Measurements from ENCODE around the gene HSD17B11. TPM values are rescaled to one million over a fixed set of nuclear protein-coding genes. Genes with fewer than 3 reads are reported as not detected.

Gene HSD17B11
- total and polyA plus RNA-seq, 2 donors (not counting 1 experiment from before 2014, with no cell fraction given), result 26.5 to 62.2 TPM

GRCh38 chr4:87360338-87360935, 30.6 kb downstream of the HSD17B11 start:
- DNase-seq (no peak), ATAC-seq (ENCODE audit: low read depth) (no peak)
- Histone ChIP-seq H3K27ac (ENCODE audit: low read length in 2 of 2) (no peak overlapping the region), H3K4me2 (replicated peaks; ENCODE audit: low read depth, low read length, poor library complexity, severe bottlenecking) (no peak overlapping the region), H3K36me3 (replicated peaks in 1 of 2; ENCODE audit: control extremely low read depth in 1 of 2, control insufficient read depth in 1 of 2, extremely low read depth in 1 of 2, insufficient read depth in 2 of 2, low read length in 1 of 2) (peaks cover 4 to 63% of the 10 kb centered on the region in 2 experiments), H3K9ac (ENCODE audit: low read length) (no peak overlapping the region), H3K4me3 (ENCODE audit: control extremely low read depth in 1 of 5, extremely low read depth in 1 of 5, insufficient read depth in 1 of 5, low read depth in 2 of 5, low read length in 4 of 5) (no peak overlapping the region), H3K9me3 (ENCODE audit: control extremely low read depth in 1 of 3, control insufficient read depth in 2 of 3, insufficient read depth in 1 of 3, low read length in 2 of 3) (no peaks in the 10 kb centered on the region), H4K20me1 (ENCODE audit: control insufficient read depth, insufficient read depth, low read length, poor library complexity, severe bottlenecking) (no peaks in the 10 kb centered on the region), H3K4me1 (ENCODE audit: control insufficient read depth in 2 of 2, insufficient read depth in 2 of 2, low read length in 2 of 2) (no peaks in the 10 kb centered on the region), H2AFZ (ENCODE audit: insufficient read depth, low read depth, low read length, poor library complexity, severe bottlenecking) (no peak overlapping the region), H3K27me3 (replicated peaks in 1 of 4; ENCODE audit: control extremely low read depth in 1 of 4, control insufficient read depth in 3 of 4, insufficient read depth in 4 of 4, low read length in 3 of 4) (no peaks in the 10 kb centered on the region), H3K79me2 (ENCODE audit: control insufficient read depth, insufficient read depth, low read length) (no peaks in the 10 kb centered on the region)
- H3K4me1 Mint-ChIP-seq, result no peaks in the 10 kb centered on the region
- intact Hi-C loops (cut with micrococcal nuclease), result no loop called here
- CTCF ChIA-PET, result interaction anchor here (2.1 kb wide), 1 partner anchor 15 kb away, joined by 4 read pairs; no protein-coding TSS in a partner anchor
- TF ChIP-seq, protein P1, sequence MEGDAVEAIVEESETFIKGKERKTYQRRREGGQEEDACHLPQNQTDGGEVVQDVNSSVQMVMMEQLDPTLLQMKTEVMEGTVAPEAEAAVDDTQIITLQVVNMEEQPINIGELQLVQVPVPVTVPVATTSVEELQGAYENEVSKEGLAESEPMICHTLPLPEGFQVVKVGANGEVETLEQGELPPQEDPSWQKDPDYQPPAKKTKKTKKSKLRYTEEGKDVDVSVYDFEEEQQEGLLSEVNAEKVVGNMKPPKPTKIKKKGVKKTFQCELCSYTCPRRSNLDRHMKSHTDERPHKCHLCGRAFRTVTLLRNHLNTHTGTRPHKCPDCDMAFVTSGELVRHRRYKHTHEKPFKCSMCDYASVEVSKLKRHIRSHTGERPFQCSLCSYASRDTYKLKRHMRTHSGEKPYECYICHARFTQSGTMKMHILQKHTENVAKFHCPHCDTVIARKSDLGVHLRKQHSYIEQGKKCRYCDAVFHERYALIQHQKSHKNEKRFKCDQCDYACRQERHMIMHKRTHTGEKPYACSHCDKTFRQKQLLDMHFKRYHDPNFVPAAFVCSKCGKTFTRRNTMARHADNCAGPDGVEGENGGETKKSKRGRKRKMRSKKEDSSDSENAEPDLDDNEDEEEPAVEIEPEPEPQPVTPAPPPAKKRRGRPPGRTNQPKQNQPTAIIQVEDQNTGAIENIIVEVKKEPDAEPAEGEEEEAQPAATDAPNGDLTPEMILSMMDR (IDR thresholded peaks at IDR 0.05), result no peak
- TF ChIP-seq EZH2 (IDR thresholded peaks at IDR 0.05; ENCODE audit: borderline replicate concordance, insufficient read depth, low read depth, low read length, poor library complexity, severe bottlenecking), result no peak
- no peaks in the 10 kb centered on the region for H3K9me3 Mint-ChIP-seq (ENCODE audit: insufficient read depth)
- H3K4me3 Mint-ChIP-seq, result no peak overlapping the region
- 92% methylated on average over 4 of the region's 7 CpGs for WGBS (ENCODE audit: insufficient coverage)
- no peak overlapping the region for H3K27ac Mint-ChIP-seq
- H3K27me3 Mint-ChIP-seq, result no peaks in the 10 kb centered on the region
- POLR2A ChIA-PET, result no interaction called here

DNA sequence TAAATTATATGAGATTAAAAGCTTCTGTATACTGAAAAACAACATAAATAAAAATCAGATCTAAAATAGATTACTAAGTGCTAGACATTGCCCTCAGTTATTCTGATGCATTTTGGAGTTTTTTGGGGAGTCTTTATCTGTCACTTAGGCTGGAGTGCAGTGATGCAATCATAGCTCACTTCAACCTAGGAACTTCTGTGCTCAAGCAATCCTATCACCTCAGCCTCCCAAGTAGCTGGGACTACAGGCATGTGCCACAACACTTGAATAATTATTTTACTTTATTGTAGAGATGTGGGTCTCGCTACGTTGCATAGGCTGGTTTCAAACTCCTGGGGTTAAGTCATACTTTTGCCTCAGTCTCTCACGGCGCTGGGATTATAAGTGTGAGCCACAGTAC, 31.7 kb downstream of the HSD17B11 start:
- Mint-ChIP-seq H3K27ac (no peak overlapping the region), H3K4me1 (no peaks in the 10 kb centered on the region), H3K4me3 (no peak overlapping the region), H3K9me3 (ENCODE audit: insufficient read depth) (no peaks in the 10 kb centered on the region), H3K27me3 (no peaks in the 10 kb centered on the region)
- Histone ChIP-seq H4K20me1 (ENCODE audit: control insufficient read depth, insufficient read depth, low read length, poor library complexity, severe bottlenecking) (no peaks in the 10 kb centered on the region), H3K4me2 (replicated peaks; ENCODE audit: low read depth, low read length, poor library complexity, severe bottlenecking) (no peak overlapping the region), H2AFZ (ENCODE audit: insufficient read depth, low read depth, low read length, poor library complexity, severe bottlenecking) (no peak overlapping the region), H3K9me3 (ENCODE audit: control extremely low read depth in 1 of 3, control insufficient read depth in 2 of 3, insufficient read depth in 1 of 3, low read length in 2 of 3) (no peaks in the 10 kb centered on the region), H3K79me2 (ENCODE audit: control insufficient read depth, insufficient read depth, low read length) (no peaks in the 10 kb centered on the region), H3K4me3 (ENCODE audit: control extremely low read depth in 1 of 5, extremely low read depth in 1 of 5, insufficient read depth in 1 of 5, low read depth in 2 of 5, low read length in 4 of 5) (no peak overlapping the region), H3K9ac (ENCODE audit: low read length) (no peak overlapping the region), H3K4me1 (ENCODE audit: control insufficient read depth in 2 of 2, insufficient read depth in 2 of 2, low read length in 2 of 2) (no peaks in the 10 kb centered on the region), H3K27ac (ENCODE audit: low read length in 2 of 2) (no peak overlapping the region), H3K27me3 (replicated peaks in 1 of 4; ENCODE audit: control extremely low read depth in 1 of 4, control insufficient read depth in 3 of 4, insufficient read depth in 4 of 4, low read length in 3 of 4) (no peaks in the 10 kb centered on the region), H3K36me3 (replicated peaks in 1 of 2; ENCODE audit: control extremely low read depth in 1 of 2, control insufficient read depth in 1 of 2, extremely low read depth in 1 of 2, insufficient read depth in 2 of 2, low read length in 1 of 2) (peaks cover 4 to 55% of the 10 kb centered on the region in 2 experiments)
- no peak for ATAC-seq (ENCODE audit: low read depth)
- no CpG with 5 or more reads among the region's 4 CpGs for WGBS (ENCODE audit: insufficient coverage)
- intact Hi-C loops (cut with micrococcal nuclease), result no loop called here
- no peak for TF ChIP-seq EZH2 (IDR thresholded peaks at IDR 0.05; ENCODE audit: borderline replicate concordance, insufficient read depth, low read depth, low read length, poor library complexity, severe bottlenecking)
- TF ChIP-seq, protein P1 (IDR thresholded peaks at IDR 0.05), result no peak
- ChIA-PET POLR2A (no interaction called here), CTCF (interaction anchor here (1.3 to 2.1 kb wide), 2 partner anchors 17 to 76 kb away, joined by 3 to 4 read pairs; no protein-coding TSS in a partner anchor)
- no peak for DNase-seq
